WI38 (cell line): ENCODE measurements around the gene RBMS3.
"Not testable (repeated sequence)": the region's sequence is repeated elsewhere in the genome, so short reads cannot be mapped to it uniquely, and the experiment has no call there.

Source experiments
- H3K4me3 ChIP-seq: 2 replicates; pipeline ENCODE4 v1.5.1; 2011; ENCODE audit warnings: low read depth, mild to moderate bottlenecking, control low read depth, low read length
- CTCF ChIP-seq: IDR thresholded peaks from 2 replicates; pipeline ENCODE4 v1.5.1; 2012; ENCODE audit warnings: low read depth, mild to moderate bottlenecking, control low read depth, low read length

Gene RBMS3

GRCh38 chr3:29775340-29775739 lies 494.5 kb downstream of the RBMS3 start:
- TF ChIP-seq CTCF, result no peak
- H3K4me3 ChIP-seq, result no peak overlapping the region

- H3K4me3 ChIP-seq, result no peak overlapping the region
- no peak for TF ChIP-seq CTCF
Measured at GRCh38 chr3:29777869-29778268, 497.0 kb downstream of the RBMS3 start.

GRCh38 chr3:29789686-29790085 lies 508.8 kb downstream of the RBMS3 start:
- TF ChIP-seq CTCF, result no peak
- no peak overlapping the region for H3K4me3 ChIP-seq

DNA sequence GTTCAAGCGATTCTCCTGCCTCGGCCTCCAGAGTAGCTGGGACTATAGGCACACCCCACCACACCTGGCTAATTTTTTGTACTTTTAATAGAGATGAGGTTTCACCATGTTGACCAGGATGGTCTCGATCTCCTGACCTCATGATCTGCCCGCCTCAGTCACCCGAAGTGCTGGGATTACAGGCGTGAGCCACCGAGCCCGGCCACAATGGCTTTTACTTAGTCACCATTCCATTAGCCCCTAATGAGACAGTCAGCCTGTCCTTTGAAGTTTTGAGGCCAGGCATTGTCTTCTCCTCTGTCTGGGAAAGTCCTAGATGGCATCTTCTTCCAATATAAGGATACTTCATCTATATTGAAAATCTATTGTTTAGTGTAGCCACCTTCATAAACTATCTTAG lies 515.9 kb downstream of the RBMS3 start:
- H3K4me3 ChIP-seq, result no peak overlapping the region
- TF ChIP-seq CTCF, result no peak

GRCh38 chr3:29802057-29802456 lies 521.2 kb downstream of the RBMS3 start:
- TF ChIP-seq CTCF, result no peak
- no peak overlapping the region for H3K4me3 ChIP-seq

DNA sequence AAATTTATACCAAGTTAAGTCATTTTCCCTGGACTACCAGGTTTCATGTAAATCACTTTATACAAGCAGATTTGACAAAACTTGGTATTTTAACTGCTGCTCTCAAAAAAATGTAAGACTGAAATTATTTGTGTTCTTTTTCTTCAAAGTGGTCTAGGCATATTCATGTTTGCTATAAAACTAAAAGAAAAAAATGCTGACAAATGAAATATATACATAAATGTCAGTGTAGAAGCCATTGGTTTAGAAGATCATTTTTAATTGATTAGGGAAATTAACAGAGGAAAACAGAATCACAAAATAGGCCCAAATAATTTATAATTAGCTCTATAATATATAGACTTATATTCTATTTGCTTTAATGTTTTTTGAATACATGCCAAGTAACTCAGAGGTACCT lies 523.2 kb downstream of the RBMS3 start:
- TF ChIP-seq CTCF, result no peak

GRCh38 chr3:29805757-29806156 lies 524.9 kb downstream of the RBMS3 start:
- TF ChIP-seq CTCF, result no peak
- H3K4me3 ChIP-seq, result no peak overlapping the region

More for the DNA sequence above, 523.2 kb downstream of the RBMS3 start:
- no peak overlapping the region for H3K4me3 ChIP-seq

GRCh38 chr3:29808324-29808723 lies 527.5 kb downstream of the RBMS3 start:
- H3K4me3 ChIP-seq, result not testable (repeated sequence)
